ENCODE data around the gene SLC38A10. TPM values are rescaled to one million over a fixed set of nuclear protein-coding genes. Genes with fewer than 3 reads are reported as not detected.
A peak's percentile ranks its signal among the peaks of the same experiment; 100 is the strongest.

The SLC38A10 gene
- total RNA-seq, 1 donor from 2014 or later = 120 TPM

- H3K27me3 Mint-ChIP-seq (ENCODE audit: unreplicated experiment) = no peaks in the 10 kb centered on the region
- TF ChIP-seq CTCF (IDR thresholded peaks at IDR 0.05) = peak; percentile 82
- peak overlapping the region; percentile 35 for H3K27ac Mint-ChIP-seq (ENCODE audit: unreplicated experiment)
- H3K36me3 Mint-ChIP-seq (ENCODE audit: unreplicated experiment) = peaks cover 7% of the 10 kb centered on the region
- no peak for DNase-seq (ENCODE audit: extremely low spot score, unreplicated experiment)
- H3K4me3 Mint-ChIP-seq (ENCODE audit: unreplicated experiment) = no peak overlapping the region
- H3K4me1 Mint-ChIP-seq (ENCODE audit: unreplicated experiment) = peaks cover 19% of the 10 kb centered on the region
- no peaks in the 10 kb centered on the region for H3K9me3 Mint-ChIP-seq (ENCODE audit: unreplicated experiment)
Measured at GRCh38 chr17:81253358-81254131, 41.6 kb downstream of the SLC38A10 start.

GRCh38 chr17:81252987-81253329 lies 42.1 kb downstream of the SLC38A10 start:
- peaks cover 19% of the 10 kb centered on the region for H3K4me1 Mint-ChIP-seq (ENCODE audit: unreplicated experiment)
- no peak for TF ChIP-seq CTCF (IDR thresholded peaks at IDR 0.05)
- H3K4me3 Mint-ChIP-seq (ENCODE audit: unreplicated experiment) = no peak overlapping the region
- no peak for DNase-seq (ENCODE audit: extremely low spot score, unreplicated experiment)
- no peaks in the 10 kb centered on the region for H3K27me3 Mint-ChIP-seq (ENCODE audit: unreplicated experiment)
- H3K9me3 Mint-ChIP-seq (ENCODE audit: unreplicated experiment) = no peaks in the 10 kb centered on the region
- H3K36me3 Mint-ChIP-seq (ENCODE audit: unreplicated experiment) = peaks cover 10% of the 10 kb centered on the region
- peak overlapping the region; percentile 35 for H3K27ac Mint-ChIP-seq (ENCODE audit: unreplicated experiment)

- no peak for TF ChIP-seq CTCF (IDR thresholded peaks at IDR 0.05)
- no peak overlapping the region for H3K27ac Mint-ChIP-seq (ENCODE audit: unreplicated experiment)
- no peaks in the 10 kb centered on the region for H3K9me3 Mint-ChIP-seq (ENCODE audit: unreplicated experiment)
- H3K4me3 Mint-ChIP-seq (ENCODE audit: unreplicated experiment) = no peak overlapping the region
- H3K36me3 Mint-ChIP-seq (ENCODE audit: unreplicated experiment) = peaks cover 10% of the 10 kb centered on the region
- H3K27me3 Mint-ChIP-seq (ENCODE audit: unreplicated experiment) = no peaks in the 10 kb centered on the region
- no peak for DNase-seq (ENCODE audit: extremely low spot score, unreplicated experiment)
- peaks cover 19% of the 10 kb centered on the region for H3K4me1 Mint-ChIP-seq (ENCODE audit: unreplicated experiment)
Measured at GRCh38 chr17:81252326-81252986, 42.7 kb downstream of the SLC38A10 start.

GRCh38 chr17:81251709-81252301 lies 43.3 kb downstream of the SLC38A10 start:
- Mint-ChIP-seq H3K27me3 (ENCODE audit: unreplicated experiment) (no peaks in the 10 kb centered on the region), H3K9me3 (ENCODE audit: unreplicated experiment) (no peaks in the 10 kb centered on the region), H3K4me3 (ENCODE audit: unreplicated experiment) (no peak overlapping the region), H3K4me1 (ENCODE audit: unreplicated experiment) (peaks cover 19% of the 10 kb centered on the region), H3K27ac (ENCODE audit: unreplicated experiment) (no peak overlapping the region), H3K36me3 (ENCODE audit: unreplicated experiment) (peaks cover 10% of the 10 kb centered on the region)
- no peak for TF ChIP-seq CTCF (IDR thresholded peaks at IDR 0.05)
- no peak for DNase-seq (ENCODE audit: extremely low spot score, unreplicated experiment)

GRCh38 chr17:81251094-81251708 lies 43.9 kb downstream of the SLC38A10 start:
- Mint-ChIP-seq H3K36me3 (ENCODE audit: unreplicated experiment) (peaks cover 10% of the 10 kb centered on the region), H3K27ac (ENCODE audit: unreplicated experiment) (no peak overlapping the region), H3K4me3 (ENCODE audit: unreplicated experiment) (no peak overlapping the region), H3K27me3 (ENCODE audit: unreplicated experiment) (no peaks in the 10 kb centered on the region), H3K9me3 (ENCODE audit: unreplicated experiment) (no peaks in the 10 kb centered on the region), H3K4me1 (ENCODE audit: unreplicated experiment) (peaks cover 19% of the 10 kb centered on the region)
- DNase-seq (ENCODE audit: extremely low spot score, unreplicated experiment) = no peak
- no peak for TF ChIP-seq CTCF (IDR thresholded peaks at IDR 0.05)

Measured in osteocyte (in vitro differentiated cells).